ENCODE results near the gene CPA3. TPM values are rescaled to one million over a fixed set of nuclear protein-coding genes. Genes with fewer than 3 reads are reported as not detected.

CPA3 gene
- total and polyA plus RNA-seq, 2 of the 13 experiments (the other 11 are each of a cell fraction or from before 2014, with no cell fraction given) = not detected

- no peak for DNase-seq (ENCODE audit: low spot score)
- Histone ChIP-seq H2AFZ (ENCODE audit: low read length) (no peak overlapping the region), H3K9me3 (ENCODE audit: low read length) (no peaks in the 10 kb centered on the region), H3K27me3 (ENCODE audit: control insufficient read depth in 1 of 2, insufficient read depth in 2 of 2, low read length in 2 of 2) (no peaks in the 10 kb centered on the region; a peak in 1 of 5 replicates), H3K9ac (ENCODE audit: insufficient read depth, low read depth, low read length) (no peak overlapping the region), H3K4me3 (replicated peaks in 1 of 3; ENCODE audit: insufficient read depth in 1 of 3, low read depth in 2 of 3, low read length in 3 of 3) (no peak overlapping the region), H3K4me2 (ENCODE audit: low read depth, low read length) (no peak overlapping the region), H3K27ac (ENCODE audit: extremely low read length, insufficient read depth, low read length) (no peak overlapping the region), H3K36me3 (replicated peaks in 1 of 2; ENCODE audit: control insufficient read depth in 1 of 2, insufficient read depth in 2 of 2, low read length in 2 of 2) (no peaks in the 10 kb centered on the region), H4K20me1 (ENCODE audit: insufficient read depth, low read length) (0 out of 2 replicates have a peak, but pooled peaks cover 3% of the 10 kb centered on the region), H3K4me1 (ENCODE audit: insufficient read depth, low read length) (no peaks in the 10 kb centered on the region), H3K79me2 (ENCODE audit: insufficient read depth, low read length) (no peaks in the 10 kb centered on the region)
- ChIA-PET CTCF (ENCODE audit: low intra/inter-chr PET ratio, low total read pairs) (no interaction called here), POLR2A (no interaction called here)
- BruUV-seq (replicated peaks) = no TSS peak
- FAIRE-seq = no peak
- ATAC-seq = no peak
- intact Hi-C loops (cut with micrococcal nuclease; ENCODE audit: unreplicated experiment) = no loop called here
- TF ChIP-seq DPF2 (CRISPR knock-in tag; IDR thresholded peaks at IDR 0.05; ENCODE audit: borderline replicate concordance, low read depth) (no peak), AGO2 (optimal IDR thresholded peaks at IDR 0.05; ENCODE audit: low read depth, low read length) (no peak), TP53 (CRISPR knock-in tag; conservative IDR thresholded peaks at IDR 0.05) (no peak), NFE2L1 (CRISPR knock-in tag; IDR thresholded peaks at IDR 0.05; ENCODE audit: borderline replicate concordance) (no peak)
- TF ChIP-seq, protein P1, sequence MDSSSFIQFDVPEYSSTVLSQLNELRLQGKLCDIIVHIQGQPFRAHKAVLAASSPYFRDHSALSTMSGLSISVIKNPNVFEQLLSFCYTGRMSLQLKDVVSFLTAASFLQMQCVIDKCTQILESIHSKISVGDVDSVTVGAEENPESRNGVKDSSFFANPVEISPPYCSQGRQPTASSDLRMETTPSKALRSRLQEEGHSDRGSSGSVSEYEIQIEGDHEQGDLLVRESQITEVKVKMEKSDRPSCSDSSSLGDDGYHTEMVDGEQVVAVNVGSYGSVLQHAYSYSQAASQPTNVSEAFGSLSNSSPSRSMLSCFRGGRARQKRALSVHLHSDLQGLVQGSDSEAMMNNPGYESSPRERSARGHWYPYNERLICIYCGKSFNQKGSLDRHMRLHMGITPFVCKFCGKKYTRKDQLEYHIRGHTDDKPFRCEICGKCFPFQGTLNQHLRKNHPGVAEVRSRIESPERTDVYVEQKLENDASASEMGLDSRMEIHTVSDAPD (CRISPR knock-in tag; IDR thresholded peaks at IDR 0.05) = no peak
- in situ Hi-C loops (cut with HindIII; ENCODE audit: extremely low pct_ligation_motif_present, low pct_unique_long_range_greater_than_20kb) = no loop called here
Measured at GRCh38 chr3:148839805-148840204, 25.3 kb upstream of the CPA3 start.

GRCh38 chr3:148840451-148840850 is 24.6 kb upstream of the CPA3 start:
- FAIRE-seq (no peak), DNase-seq (ENCODE audit: low spot score) (no peak), ATAC-seq (no peak)
- no peaks in the 10 kb centered on the region for H3K4me1 ChIP-seq (ENCODE audit: insufficient read depth, low read length)
- no peaks in the 10 kb centered on the region for H3K9me3 ChIP-seq (ENCODE audit: low read length)
- 9% methylated on average over 4 of the region's 4 CpGs for WGBS (ENCODE audit: low lambda C conversion rate)
- no peaks in the 10 kb centered on the region for H3K36me3 ChIP-seq (replicated peaks in 1 of 2; ENCODE audit: control insufficient read depth in 1 of 2, insufficient read depth in 2 of 2, low read length in 2 of 2)
- BruUV-seq (replicated peaks) = no TSS peak
- in situ Hi-C loops (cut with HindIII; ENCODE audit: extremely low pct_ligation_motif_present, low pct_unique_long_range_greater_than_20kb) = no loop called here
- 0 out of 2 replicates have a peak, but pooled peaks cover 3% of the 10 kb centered on the region for H4K20me1 ChIP-seq (ENCODE audit: insufficient read depth, low read length)
- no peak overlapping the region for H3K9ac ChIP-seq (ENCODE audit: insufficient read depth, low read depth, low read length)
- ChIA-PET CTCF (ENCODE audit: low intra/inter-chr PET ratio, low total read pairs) (no interaction called here), POLR2A (no interaction called here)
- no peak overlapping the region for H3K27ac ChIP-seq (ENCODE audit: extremely low read length, insufficient read depth, low read length)
- H2AFZ ChIP-seq (ENCODE audit: low read length) = no peak overlapping the region
- no peaks in the 10 kb centered on the region for H3K79me2 ChIP-seq (ENCODE audit: insufficient read depth, low read length)
- intact Hi-C loops (cut with micrococcal nuclease; ENCODE audit: unreplicated experiment) = no loop called here
- H3K27me3 ChIP-seq (ENCODE audit: control insufficient read depth in 1 of 2, insufficient read depth in 2 of 2, low read length in 2 of 2) = no peaks in the 10 kb centered on the region; a peak in 1 of 5 replicates
- no peak overlapping the region for H3K4me3 ChIP-seq (replicated peaks in 1 of 3; ENCODE audit: insufficient read depth in 1 of 3, low read depth in 2 of 3, low read length in 3 of 3)
- H3K4me2 ChIP-seq (ENCODE audit: low read depth, low read length) = no peak overlapping the region
- no peak for TF ChIP-seq ZNF317 (CRISPR knock-in tag; IDR thresholded peaks at IDR 0.05)
- TF ChIP-seq ATF4 (CRISPR knock-in tag; IDR thresholded peaks at IDR 0.05) = no peak
- TF ChIP-seq POGZ (CRISPR knock-in tag; IDR thresholded peaks at IDR 0.05) = no peak
- TF ChIP-seq THYN1 (CRISPR knock-in tag; IDR thresholded peaks at IDR 0.05; ENCODE audit: borderline replicate concordance, low read depth) = no peak
- no peak for TF ChIP-seq ZSCAN30 (CRISPR knock-in tag; IDR thresholded peaks at IDR 0.05)
- no peak for TF ChIP-seq HOXA3 (CRISPR knock-in tag; IDR thresholded peaks at IDR 0.05)
- no peak for TF ChIP-seq ZFAT (CRISPR knock-in tag; conservative IDR thresholded peaks at IDR 0.05)
- TF ChIP-seq TARDBP (CRISPR knock-in tag; IDR thresholded peaks at IDR 0.05) = no peak
- no peak for TF ChIP-seq ZNF570 (CRISPR knock-in tag; IDR thresholded peaks at IDR 0.05; ENCODE audit: borderline replicate concordance)
- TF ChIP-seq SKI (IDR thresholded peaks at IDR 0.05; ENCODE audit: partially characterized antibody) = no peak
- TF ChIP-seq ZNF737 (CRISPR knock-in tag; IDR thresholded peaks at IDR 0.05; ENCODE audit: borderline replicate concordance) = no peak
- TF ChIP-seq ZNF564 (CRISPR knock-in tag; IDR thresholded peaks at IDR 0.05) = no peak
- no peak for TF ChIP-seq NFIC (IDR thresholded peaks at IDR 0.05; ENCODE audit: low read length)
- no peak for TF ChIP-seq KDM5B (CRISPR knock-in tag; IDR thresholded peaks at IDR 0.05; ENCODE audit: borderline replicate concordance)
- TF ChIP-seq GATAD2A (CRISPR knock-in tag; IDR thresholded peaks at IDR 0.05) = no peak

All from HepG2 (cell line).